Activated T-helper 17 cell treated with anti-CD3 and anti-CD28 coated beads, Interleukin-2, amount 50 U/mL, for 72 hours (primary cell): ENCODE results near the gene ENTR1. TPM values are rescaled to one million over a fixed set of nuclear protein-coding genes. Genes with fewer than 3 reads are reported as not detected.
"Not testable (repeated sequence)": the region's sequence is repeated elsewhere in the genome, so short reads cannot be mapped to it uniquely, and the experiment has no call there.

Experiments used
- ATAC-seq: fragments of 150-1000 bp; cut with Tn5 transposase; replicated peaks from 2 replicates; pipeline ENCODE4 v1.10.0; 2021; ENCODE audit warnings: mild to moderate bottlenecking, moderate library complexity
- H3K27ac Mint-ChIP-seq: one replicate; pipeline ENCODE4 v1.8.0; 2022; ENCODE audit warnings: mixed read lengths
- H3K27me3 Mint-ChIP-seq: one replicate; pipeline ENCODE4 v1.8.0; 2022; ENCODE audit warnings: mixed read lengths
- H3K36me3 Mint-ChIP-seq: one replicate; pipeline ENCODE4 v1.8.0; 2022; ENCODE audit warnings: low read depth, mild to moderate bottlenecking, mixed read lengths
- H3K4me1 Mint-ChIP-seq: one replicate; pipeline ENCODE4 v1.8.0; 2022; ENCODE audit warnings: mixed read lengths
- H3K4me3 Mint-ChIP-seq: one replicate; pipeline ENCODE4 v1.8.0; 2022; ENCODE audit warnings: mild to moderate bottlenecking, mixed read lengths
- H3K9me3 Mint-ChIP-seq: one replicate; pipeline ENCODE4 v1.8.0; 2022; ENCODE audit warnings: mixed read lengths
- total RNA-seq, 2 donors: library from RNA; stranded (reverse); gene quantifications; one replicate each; pipeline ENCODE4 v1.2.3, GENCODE V29; 2022

Gene ENTR1
- total RNA-seq, 2 donors from 2014 or later = 56.3 to 81.0 TPM

- peaks cover 18% of the 10 kb centered on the region for H3K36me3 Mint-ChIP-seq
- H3K27ac Mint-ChIP-seq = no peak overlapping the region
- peaks cover 10% of the 10 kb centered on the region for H3K4me1 Mint-ChIP-seq
- no peak overlapping the region for H3K4me3 Mint-ChIP-seq
- no peaks in the 10 kb centered on the region for H3K27me3 Mint-ChIP-seq
- no peak for ATAC-seq
- no peaks in the 10 kb centered on the region for H3K9me3 Mint-ChIP-seq
Measured at GRCh38 chr9:136432591-136432990, 22.2 kb upstream of the ENTR1 start.

GRCh38 chr9:136431782-136432350, 21.5 kb upstream of the ENTR1 start:
- no peak overlapping the region for H3K27ac Mint-ChIP-seq
- peaks cover 4% of the 10 kb centered on the region for H3K4me1 Mint-ChIP-seq

GRCh38 chr9:136430588-136431234, 20.3 kb upstream of the ENTR1 start:
- H3K27ac Mint-ChIP-seq = no peak overlapping the region
- H3K4me1 Mint-ChIP-seq = no peaks in the 10 kb centered on the region
- no peaks in the 10 kb centered on the region for H3K27me3 Mint-ChIP-seq
- H3K9me3 Mint-ChIP-seq = no peaks in the 10 kb centered on the region
- H3K4me3 Mint-ChIP-seq = no peak overlapping the region
- H3K36me3 Mint-ChIP-seq = peaks cover 22% of the 10 kb centered on the region
- ATAC-seq = no peak

More at GRCh38 chr9:136431782-136432350, 21.5 kb upstream of the ENTR1 start:
- Mint-ChIP-seq H3K27me3 (no peaks in the 10 kb centered on the region), H3K4me3 (no peak overlapping the region), H3K9me3 (no peaks in the 10 kb centered on the region), H3K36me3 (peaks cover 15% of the 10 kb centered on the region)
- no peak for ATAC-seq

GRCh38 chr9:136429683-136430491, 19.5 kb upstream of the ENTR1 start:
- H3K36me3 Mint-ChIP-seq = peaks cover 30% of the 10 kb centered on the region
- H3K27me3 Mint-ChIP-seq = no peaks in the 10 kb centered on the region
- no peak for ATAC-seq
- H3K9me3 Mint-ChIP-seq = no peaks in the 10 kb centered on the region
- no peak overlapping the region for H3K4me3 Mint-ChIP-seq
- H3K27ac Mint-ChIP-seq = no peak overlapping the region
- H3K4me1 Mint-ChIP-seq = no peaks in the 10 kb centered on the region

GRCh38 chr9:136429075-136429628, 18.7 kb upstream of the ENTR1 start:
- Mint-ChIP-seq H3K27ac (no peak overlapping the region), H3K27me3 (no peaks in the 10 kb centered on the region), H3K4me3 (no peak overlapping the region), H3K9me3 (no peaks in the 10 kb centered on the region), H3K36me3 (peaks cover 37% of the 10 kb centered on the region), H3K4me1 (no peaks in the 10 kb centered on the region)
- no peak for ATAC-seq

GRCh38 chr9:136426787-136427186, 16.4 kb upstream of the ENTR1 start:
- Mint-ChIP-seq H3K27me3 (no peaks in the 10 kb centered on the region), H3K27ac (no peak overlapping the region), H3K9me3 (no peaks in the 10 kb centered on the region), H3K4me1 (no peaks in the 10 kb centered on the region), H3K4me3 (no peak overlapping the region), H3K36me3 (peaks cover 61% of the 10 kb centered on the region)
- ATAC-seq = no peak

- not testable (repeated sequence) for H3K9me3 Mint-ChIP-seq, H3K4me3 Mint-ChIP-seq, H3K27me3 Mint-ChIP-seq, H3K4me1 Mint-ChIP-seq
- ATAC-seq = peak; percentile 59
- Mint-ChIP-seq H3K36me3 (peaks cover 75% of the 10 kb centered on the region), H3K27ac (peak overlapping the region; percentile 81)
Measured at GRCh38 chr9:136425367-136425766, 15.0 kb upstream of the ENTR1 start.

- no peaks in the 10 kb centered on the region for H3K27me3 Mint-ChIP-seq
- no peaks in the 10 kb centered on the region for H3K4me1 Mint-ChIP-seq
- peak; percentile 23 for ATAC-seq
- no peaks in the 10 kb centered on the region for H3K9me3 Mint-ChIP-seq
- peak overlapping the region; percentile 81 for H3K27ac Mint-ChIP-seq
- H3K36me3 Mint-ChIP-seq = peaks cover 80% of the 10 kb centered on the region
- no peak overlapping the region for H3K4me3 Mint-ChIP-seq
Measured at GRCh38 chr9:136424750-136425362, 14.4 kb upstream of the ENTR1 start.

GRCh38 chr9:136423432-136424146, 13.2 kb upstream of the ENTR1 start:
- H3K27ac Mint-ChIP-seq = no peak overlapping the region
- H3K4me1 Mint-ChIP-seq = no peaks in the 10 kb centered on the region
- no peak overlapping the region for H3K4me3 Mint-ChIP-seq
- no peaks in the 10 kb centered on the region for H3K9me3 Mint-ChIP-seq
- H3K36me3 Mint-ChIP-seq = peaks cover 87% of the 10 kb centered on the region
- no peaks in the 10 kb centered on the region for H3K27me3 Mint-ChIP-seq
- ATAC-seq = no peak

- Mint-ChIP-seq H3K27ac (no peak overlapping the region), H3K27me3 (no peaks in the 10 kb centered on the region), H3K4me1 (no peaks in the 10 kb centered on the region), H3K36me3 (peaks cover 94% of the 10 kb centered on the region), H3K4me3 (no peak overlapping the region), H3K9me3 (no peaks in the 10 kb centered on the region)
- no peak for ATAC-seq
Measured at GRCh38 chr9:136422876-136423275, 12.5 kb upstream of the ENTR1 start.

- Mint-ChIP-seq H3K27ac (no peak overlapping the region), H3K4me3 (no peak overlapping the region), H3K9me3 (no peaks in the 10 kb centered on the region), H3K4me1 (no peaks in the 10 kb centered on the region), H3K36me3 (peaks cover 100% of the 10 kb centered on the region), H3K27me3 (no peaks in the 10 kb centered on the region)
- ATAC-seq = no peak
Measured at GRCh38 chr9:136421791-136422190, 11.4 kb upstream of the ENTR1 start.

GRCh38 chr9:136419092-136419420, 8.6 kb upstream of the ENTR1 start:
- Mint-ChIP-seq H3K4me1 (no peaks in the 10 kb centered on the region), H3K27ac (no peak overlapping the region), H3K4me3 (no peak overlapping the region), H3K27me3 (no peaks in the 10 kb centered on the region), H3K36me3 (peaks cover 98% of the 10 kb centered on the region), H3K9me3 (no peaks in the 10 kb centered on the region)
- no peak for ATAC-seq

GRCh38 chr9:136418182-136419091, 8.0 kb upstream of the ENTR1 start:
- Mint-ChIP-seq H3K36me3 (peaks cover 98% of the 10 kb centered on the region), H3K27ac (no peak overlapping the region), H3K4me1 (peaks cover 6% of the 10 kb centered on the region), H3K4me3 (no peak overlapping the region), H3K9me3 (no peaks in the 10 kb centered on the region), H3K27me3 (no peaks in the 10 kb centered on the region)
- ATAC-seq = no peak
